NCI-H187 treated with DMSO at 0.1 percent for 48 hours (cell line): ENCODE results near the gene GPC3.
"Not testable (repeated sequence)": the region's sequence is repeated elsewhere in the genome, so short reads cannot be mapped to it uniquely, and the experiment has no call there.

Experiments used
- DNase-seq: peaks from one replicate; lab custom pipeline; 2025; lab: John Stamatoyannopoulos, UW

GPC3 gene

DNA sequence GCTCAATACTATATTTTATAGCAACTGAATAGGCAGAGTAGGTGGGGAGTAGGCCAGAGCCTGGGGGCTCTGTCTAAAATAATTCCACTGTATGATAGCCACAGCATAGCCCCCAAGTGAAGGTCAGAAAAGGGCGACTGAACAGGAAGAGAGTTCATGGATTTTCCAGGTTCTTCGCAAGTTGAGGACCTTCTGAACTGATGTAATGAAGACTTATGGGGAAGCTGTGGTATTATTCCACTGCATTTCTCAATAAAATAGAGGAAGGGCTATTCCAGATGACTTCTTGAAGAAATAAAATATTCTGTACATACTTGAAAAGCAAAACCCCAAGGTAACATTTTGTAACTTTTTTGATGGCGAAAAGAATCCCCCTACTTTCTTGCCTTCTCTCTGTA lies 338.7 kb downstream of the GPC3 start:
- no peak for DNase-seq

- DNase-seq, result no peak
Observed at GRCh38 chrX:133645977-133646718, 339.2 kb downstream of the GPC3 start.

DNA sequence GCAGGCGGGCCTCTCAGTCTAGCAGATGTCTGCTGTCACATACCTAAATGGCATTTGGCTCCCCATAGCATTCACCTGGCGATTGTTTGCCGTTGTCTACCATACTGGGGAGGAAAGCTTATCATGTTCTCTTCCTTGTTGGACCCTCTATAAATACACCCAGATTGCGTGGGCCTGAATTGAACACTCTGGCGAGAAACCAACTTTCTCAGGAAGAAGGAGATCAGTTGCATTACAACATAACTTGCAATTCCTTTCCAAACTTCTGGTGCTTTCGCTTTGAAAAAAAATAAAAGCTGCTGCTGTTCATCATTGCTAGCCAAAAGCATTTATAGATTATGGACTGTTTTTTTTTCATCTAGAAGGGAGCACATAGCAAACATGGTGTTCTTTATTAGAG lies 340.1 kb downstream of the GPC3 start:
- no peak for DNase-seq

DNA sequence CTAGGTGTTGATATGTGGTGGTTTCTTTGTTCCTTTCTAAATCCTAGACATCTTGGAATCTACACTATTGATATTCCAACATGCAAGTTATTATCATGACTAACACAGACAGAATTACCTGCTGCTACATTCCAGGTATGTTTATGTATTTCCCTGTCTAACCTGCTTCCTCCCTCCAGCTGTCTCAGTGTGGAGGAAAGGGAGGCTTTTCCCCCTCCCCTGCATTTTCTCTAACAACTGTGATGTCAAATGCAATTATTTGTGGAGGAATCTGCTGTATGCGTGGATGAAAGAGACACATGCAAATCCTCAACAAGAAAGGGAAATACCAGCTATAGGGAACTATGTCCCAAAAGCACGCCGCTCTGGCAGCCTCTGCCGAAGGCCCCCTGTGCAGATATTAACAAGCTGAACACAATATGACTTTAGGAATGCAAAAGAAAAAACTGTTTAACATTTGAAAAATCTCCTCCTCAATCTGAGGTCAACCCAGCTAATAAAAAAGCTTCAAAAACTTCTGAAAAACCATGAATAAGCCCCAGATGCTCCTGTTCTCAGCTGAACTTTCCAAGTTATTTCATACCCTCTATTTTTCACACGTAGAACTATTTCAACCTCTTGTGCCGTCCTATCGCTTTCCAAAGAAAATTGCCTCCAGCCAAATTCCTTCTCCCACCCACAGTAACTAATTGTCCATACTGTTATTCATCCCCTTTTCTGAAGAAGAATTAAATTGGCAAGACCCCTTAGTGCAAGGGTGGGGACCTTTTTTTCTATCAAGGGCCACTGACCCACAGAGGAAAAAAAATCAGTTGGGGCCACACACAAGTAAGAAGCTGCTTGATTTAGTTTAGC lies 345.0 kb downstream of the GPC3 start:
- DNase-seq, result no peak

- DNase-seq, result no peak
Observed at GRCh38 chrX:133639726-133640125, 345.7 kb downstream of the GPC3 start.

- DNase-seq, result no peak
Observed at GRCh38 chrX:133638285-133638684, 347.1 kb downstream of the GPC3 start.

DNA sequence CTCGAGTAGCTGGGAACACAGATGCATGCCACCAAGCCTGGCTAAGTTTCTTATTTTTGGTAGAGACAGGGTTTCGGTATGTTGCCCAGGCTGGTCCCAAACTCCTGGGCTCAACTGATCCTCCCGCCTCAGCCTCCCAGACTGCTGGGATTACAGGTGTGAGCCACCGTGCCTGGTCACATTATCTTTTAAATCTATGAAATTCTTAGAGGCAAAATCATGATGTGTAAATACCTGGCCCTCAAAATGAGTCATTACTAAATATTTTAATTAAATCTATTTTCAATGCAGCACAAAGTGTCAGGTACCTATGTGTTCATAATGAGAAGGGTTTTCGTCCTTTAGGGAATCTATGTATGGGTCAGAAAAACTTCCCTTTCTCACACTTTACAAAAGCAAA lies 347.6 kb downstream of the GPC3 start:
- DNase-seq, result no peak

DNA sequence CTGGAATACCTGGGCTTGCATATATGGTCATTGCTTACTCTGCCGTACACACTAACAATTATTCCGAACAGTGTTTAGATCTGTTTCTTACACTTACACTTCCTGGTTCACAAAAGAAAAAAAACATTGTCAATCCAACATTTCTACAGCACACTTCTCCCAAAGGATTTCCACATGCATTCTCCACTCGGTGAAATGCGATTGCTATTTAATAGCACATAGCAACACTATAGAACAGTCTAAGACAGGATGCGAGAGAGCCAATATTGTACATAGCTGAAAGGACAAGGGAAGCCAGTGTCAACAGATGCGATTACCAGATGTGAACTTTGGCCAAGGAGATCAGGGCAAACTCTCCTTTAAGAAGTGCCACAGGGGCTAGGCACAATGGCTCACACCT lies 349.4 kb downstream of the GPC3 start:
- no peak for DNase-seq

- DNase-seq, result no peak
Observed at GRCh38 chrX:133634416-133634815, 351.0 kb downstream of the GPC3 start.

DNA sequence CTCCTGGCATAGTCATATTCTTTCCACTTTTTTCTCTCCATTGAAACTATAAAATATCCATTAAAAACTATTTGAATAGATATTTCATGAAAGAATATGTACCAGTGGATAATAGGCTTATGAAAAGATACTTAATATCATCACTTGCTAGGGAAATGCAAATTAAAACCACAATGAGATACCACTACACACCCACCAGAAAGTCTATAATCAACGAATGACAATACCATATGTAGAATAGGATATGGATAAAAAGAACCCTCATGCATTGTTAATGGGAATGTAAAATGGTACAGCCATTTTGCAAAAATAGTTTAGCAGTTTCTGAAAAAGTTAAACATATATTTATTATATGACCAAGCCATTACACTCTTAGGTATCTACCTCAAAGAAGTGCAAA lies 351.4 kb downstream of the GPC3 start:
- no peak for DNase-seq

- DNase-seq, result no peak
Observed at GRCh38 chrX:133633162-133633561, 352.2 kb downstream of the GPC3 start.

DNA sequence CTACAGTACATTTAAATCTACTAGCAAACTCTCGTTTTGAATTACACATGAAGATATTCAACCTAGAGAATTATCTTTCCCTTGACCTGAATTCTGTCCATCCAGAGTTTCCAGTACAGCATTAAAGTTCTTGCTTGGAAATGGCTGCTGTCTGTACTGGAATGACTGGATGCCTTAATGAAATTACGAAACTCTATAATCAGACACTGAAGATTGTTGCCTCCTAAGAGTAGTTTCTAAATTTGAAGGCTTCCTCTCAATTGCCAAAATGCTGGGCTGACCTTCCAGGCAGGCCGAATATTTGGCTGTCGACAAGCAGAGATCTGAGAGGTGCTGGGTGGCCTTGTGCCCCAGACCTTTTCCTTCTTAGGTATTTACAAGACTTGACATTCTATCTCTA lies 355.0 kb downstream of the GPC3 start:
- DNase-seq, result no peak

DNA sequence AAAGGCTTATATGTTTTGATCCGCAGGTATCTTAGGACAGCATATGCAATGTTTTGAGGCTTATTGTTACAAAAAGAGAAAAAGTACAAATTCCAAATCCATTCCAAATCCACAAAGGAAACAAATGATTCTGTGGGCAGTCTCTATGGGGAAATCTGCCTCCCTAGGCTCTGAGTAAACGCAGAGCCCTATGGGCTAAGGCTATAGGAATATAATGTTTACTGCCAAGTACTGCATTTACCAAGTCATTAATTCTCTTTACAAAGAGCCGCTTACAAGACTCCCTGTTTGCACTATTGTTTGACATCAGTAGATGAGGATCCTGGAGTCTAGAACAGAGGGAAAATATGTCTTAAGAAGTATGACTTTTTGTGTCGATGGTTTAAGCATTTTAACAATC lies 357.7 kb downstream of the GPC3 start:
- no peak for DNase-seq

- not testable (repeated sequence) for DNase-seq
Observed at GRCh38 chrX:133621384-133621783, 364.0 kb downstream of the GPC3 start.

GRCh38 chrX:133611676-133612075 lies 373.7 kb downstream of the GPC3 start:
- DNase-seq, result no peak

GRCh38 chrX:133610056-133610455 lies 375.3 kb downstream of the GPC3 start:
- DNase-seq, result no peak

GRCh38 chrX:133609166-133609565 lies 376.2 kb downstream of the GPC3 start:
- no peak for DNase-seq

DNA sequence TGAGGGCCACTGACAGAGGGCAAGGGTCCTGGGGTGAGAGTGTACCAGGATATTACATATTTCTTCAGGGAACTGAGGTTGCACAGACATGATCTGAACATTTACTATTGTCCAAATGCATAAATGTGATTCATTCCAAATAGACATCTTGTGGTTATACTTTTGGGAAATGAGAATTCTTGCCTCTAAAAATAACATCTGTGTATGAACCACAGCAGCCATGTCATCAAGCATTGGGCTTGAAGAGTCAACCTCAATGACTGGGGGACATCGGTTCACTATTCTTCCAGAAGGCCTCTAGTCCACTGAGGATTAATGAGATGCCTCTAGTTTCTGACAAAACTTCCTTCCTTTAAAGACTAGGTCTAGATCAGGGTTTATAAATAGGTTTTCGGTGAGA lies 377.0 kb downstream of the GPC3 start:
- no peak for DNase-seq

DNA sequence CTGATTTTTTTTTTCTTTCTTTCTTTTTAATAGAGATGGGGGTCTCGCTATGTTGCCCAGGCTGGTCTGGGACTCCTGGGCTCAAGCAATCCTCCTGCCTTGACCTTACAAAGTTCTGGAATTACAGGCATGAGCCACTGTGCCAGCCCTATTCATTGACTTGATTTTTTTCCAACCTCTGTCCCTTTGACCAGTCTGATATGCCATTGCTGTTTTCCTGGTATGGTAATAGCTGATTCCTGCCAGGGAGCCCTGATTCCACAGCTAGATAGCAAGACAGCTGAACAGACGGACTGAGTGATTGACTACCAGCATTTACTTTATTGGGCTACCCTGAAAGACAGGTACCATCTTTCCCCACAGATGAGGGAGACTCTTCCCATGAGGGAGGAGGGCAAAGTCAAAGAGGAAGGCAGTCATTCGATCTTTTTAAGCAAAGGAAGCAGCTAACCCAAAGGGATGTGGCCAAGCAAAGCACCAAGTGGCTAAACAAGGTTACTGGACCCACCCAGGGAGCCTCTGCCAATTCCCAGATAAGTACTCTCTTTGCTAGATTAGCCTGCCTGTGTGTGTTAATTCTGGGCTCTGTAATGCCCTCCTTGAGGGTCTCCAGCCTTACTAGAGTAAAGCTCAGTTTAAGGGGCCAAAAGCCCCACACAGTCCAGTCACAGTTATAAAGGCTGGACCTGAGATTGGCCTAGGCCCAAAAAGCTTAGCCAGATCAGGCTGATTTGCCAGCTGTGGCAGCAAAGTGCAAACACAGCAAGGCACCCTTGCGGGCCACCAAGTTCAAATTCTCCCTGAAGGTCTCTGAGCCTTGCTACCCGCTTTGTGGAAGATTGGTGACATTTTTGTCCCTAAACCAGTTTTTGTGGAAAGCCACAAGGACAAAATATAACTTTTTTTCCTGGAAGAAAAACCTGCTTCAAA lies 377.7 kb downstream of the GPC3 start:
- no peak for DNase-seq

- no peak for DNase-seq
Observed at GRCh38 chrX:133606990-133607389, 378.4 kb downstream of the GPC3 start.

DNA sequence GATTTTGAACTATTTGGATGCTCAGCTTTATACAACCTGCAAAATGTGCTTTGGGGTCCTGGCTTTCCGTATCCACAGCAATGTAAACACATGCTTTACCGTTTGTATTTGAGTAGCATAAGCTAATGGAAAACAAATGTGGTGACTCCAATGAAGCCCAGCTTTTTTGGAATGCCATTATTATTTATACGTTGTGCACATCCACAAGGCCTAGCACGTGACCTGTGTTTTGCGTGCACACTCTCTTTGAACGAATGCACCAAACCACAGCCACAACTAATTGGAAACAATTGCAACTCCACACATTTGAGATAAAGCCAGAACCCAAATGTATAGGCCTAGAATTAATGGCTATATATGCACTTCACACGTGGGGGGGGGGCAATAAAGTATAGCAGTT lies 380.6 kb downstream of the GPC3 start:
- no peak for DNase-seq

GRCh38 chrX:133602881-133603280 lies 382.5 kb downstream of the GPC3 start:
- no peak for DNase-seq
